DND-41 (cell line): ENCODE results near the gene CASTOR1.
A peak's percentile ranks its signal among the peaks of the same experiment; 100 is the strongest.

Experiments used
- EZH2 ChIP-seq: IDR thresholded peaks from 3 replicates; pipeline ENCODE4 v1.6.1; 2012; ENCODE audit warnings: borderline replicate concordance, low read depth, mild to moderate bottlenecking, moderate library complexity, low read length, inconsistent platforms; ENCODE audit not compliant: severe bottlenecking
- TF ChIP-seq, protein P1 (sequence below): IDR thresholded peaks from 2 replicates; pipeline ENCODE4 v1.5.1; 2012; ENCODE audit warnings: borderline replicate concordance, low read length, moderate library complexity, mild to moderate bottlenecking; ENCODE audit not compliant: poor library complexity, severe bottlenecking; ENCODE audit errors: extremely low read depth

DNA sequence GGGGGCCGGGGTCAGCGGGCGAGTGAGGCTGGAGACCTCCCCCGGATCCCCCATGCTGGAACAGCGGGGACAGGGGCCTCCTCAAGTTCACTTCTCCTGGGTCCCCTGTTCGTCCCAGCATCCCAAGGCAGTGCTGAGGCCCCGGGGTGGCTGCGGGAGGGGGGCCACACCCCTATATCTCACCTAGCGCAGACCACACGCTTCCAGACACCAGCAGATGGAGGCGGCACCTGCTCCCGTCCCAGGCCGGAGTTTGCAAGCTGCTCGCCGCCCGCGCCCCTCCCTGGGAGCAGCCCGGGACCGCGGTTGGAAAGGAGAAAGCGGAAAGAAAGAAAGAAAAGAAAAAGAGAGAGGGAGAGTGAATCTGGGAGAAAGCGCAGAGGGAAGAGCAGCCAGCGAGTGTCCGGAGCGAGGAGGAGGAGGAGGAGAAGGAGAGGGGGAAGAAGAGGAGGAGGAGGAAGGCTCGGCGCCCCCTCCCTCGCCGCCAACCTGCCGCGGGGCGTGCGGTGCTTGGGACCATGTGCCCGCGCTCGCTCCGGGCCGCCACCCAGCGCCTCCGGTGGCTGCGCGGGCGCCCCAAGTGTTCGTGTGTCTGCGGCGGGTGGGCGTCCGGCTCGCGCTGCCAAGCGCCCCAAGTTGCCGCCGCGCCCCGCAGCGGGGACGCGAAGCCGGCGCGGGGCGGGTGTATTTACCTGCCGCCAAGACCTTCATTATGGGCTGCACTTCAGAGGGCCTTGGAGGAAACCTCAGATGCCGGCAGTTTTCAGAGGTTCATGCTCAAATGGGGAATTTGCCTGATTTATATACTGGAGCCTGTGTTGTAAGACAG lies 43.1 kb downstream of the CASTOR1 start, which contains the start of gene LIF:
- no peak for TF ChIP-seq EZH2
- TF ChIP-seq, protein P1, sequence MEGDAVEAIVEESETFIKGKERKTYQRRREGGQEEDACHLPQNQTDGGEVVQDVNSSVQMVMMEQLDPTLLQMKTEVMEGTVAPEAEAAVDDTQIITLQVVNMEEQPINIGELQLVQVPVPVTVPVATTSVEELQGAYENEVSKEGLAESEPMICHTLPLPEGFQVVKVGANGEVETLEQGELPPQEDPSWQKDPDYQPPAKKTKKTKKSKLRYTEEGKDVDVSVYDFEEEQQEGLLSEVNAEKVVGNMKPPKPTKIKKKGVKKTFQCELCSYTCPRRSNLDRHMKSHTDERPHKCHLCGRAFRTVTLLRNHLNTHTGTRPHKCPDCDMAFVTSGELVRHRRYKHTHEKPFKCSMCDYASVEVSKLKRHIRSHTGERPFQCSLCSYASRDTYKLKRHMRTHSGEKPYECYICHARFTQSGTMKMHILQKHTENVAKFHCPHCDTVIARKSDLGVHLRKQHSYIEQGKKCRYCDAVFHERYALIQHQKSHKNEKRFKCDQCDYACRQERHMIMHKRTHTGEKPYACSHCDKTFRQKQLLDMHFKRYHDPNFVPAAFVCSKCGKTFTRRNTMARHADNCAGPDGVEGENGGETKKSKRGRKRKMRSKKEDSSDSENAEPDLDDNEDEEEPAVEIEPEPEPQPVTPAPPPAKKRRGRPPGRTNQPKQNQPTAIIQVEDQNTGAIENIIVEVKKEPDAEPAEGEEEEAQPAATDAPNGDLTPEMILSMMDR, result peak; percentile 53
